Mucosa of descending colon (tissue), 3 donors: ENCODE measurements around the gene CETP. TPM values are rescaled to one million over a fixed set of nuclear protein-coding genes. Genes with fewer than 3 reads are reported as not detected.
"Not testable (repeated sequence)": the region's sequence is repeated elsewhere in the genome, so short reads cannot be mapped to it uniquely, and the experiment has no call there.

Experiments
- ATAC-seq: fragments of 200-7000 bp; cut with Tn5 transposase; one replicate; pipeline ENCODE4 v1.9.1; 2020; ENCODE audit warnings: mild to moderate bottlenecking, moderate library complexity
- DNase-seq, 3 donors: peaks; one replicate each; pipeline ENCODE4 v3.0.0-alpha.2; 2020
- H3K36me3 ChIP-seq: fragments of 200-600 bp; one replicate; pipeline ENCODE4 v1.8.0; 2021; ENCODE audit warnings: low read depth, mild to moderate bottlenecking
- H3K4me1 ChIP-seq: fragments of 200-600 bp; one replicate; pipeline ENCODE4 v1.8.0; 2021; ENCODE audit warnings: low read depth, mild to moderate bottlenecking
- H3K4me3 ChIP-seq: fragments of 200-600 bp; one replicate; pipeline ENCODE4 v1.8.0; 2021; ENCODE audit warnings: mild to moderate bottlenecking
- H3K9me3 ChIP-seq: fragments of 200-600 bp; one replicate; pipeline ENCODE4 v1.8.0; 2021; ENCODE audit warnings: mild to moderate bottlenecking
- CTCF ChIP-seq: fragments of 200-600 bp; IDR thresholded peaks from one replicate; pipeline ENCODE4 v1.8.0; 2022; ENCODE audit warnings: antibody characterized with exemption, mild to moderate bottlenecking
- intact Hi-C, 2 donors: fragments of 100-400 bp; cut with DNase I in 1 of 2; cut with micrococcal nuclease in 1 of 2; formaldehyde crosslinking; loops; one replicate each; pipeline versions ENCODE4 v1.11.0 to v1.11.1; 2022; cut with DNase I, micrococcal nuclease
- total RNA-seq, 3 donors: library from RNA; stranded (reverse); fragmentation: NEBNext Ultra II Directional in 2 of 3; extraction: Animal tissue kit (Norgen Biotek cat#: 25700) in 2 of 3; gene quantifications; one replicate each; pipeline versions ENCODE4 v1.2.1 to v1.2.4, GENCODE V29; 2021 to 2023
- donor health status: DM: no; HTN: no; CAD: no; lungs with moderate emphysema.
- donor health status: DM: no; HTN: no; CAD: no.
- donor health status: DM: no; HTN: yes; CAD: no.

The CETP gene
- total RNA-seq, 3 donors from 2014 or later, result 0.22 to 0.35 TPM; not detected in 1

DNA sequence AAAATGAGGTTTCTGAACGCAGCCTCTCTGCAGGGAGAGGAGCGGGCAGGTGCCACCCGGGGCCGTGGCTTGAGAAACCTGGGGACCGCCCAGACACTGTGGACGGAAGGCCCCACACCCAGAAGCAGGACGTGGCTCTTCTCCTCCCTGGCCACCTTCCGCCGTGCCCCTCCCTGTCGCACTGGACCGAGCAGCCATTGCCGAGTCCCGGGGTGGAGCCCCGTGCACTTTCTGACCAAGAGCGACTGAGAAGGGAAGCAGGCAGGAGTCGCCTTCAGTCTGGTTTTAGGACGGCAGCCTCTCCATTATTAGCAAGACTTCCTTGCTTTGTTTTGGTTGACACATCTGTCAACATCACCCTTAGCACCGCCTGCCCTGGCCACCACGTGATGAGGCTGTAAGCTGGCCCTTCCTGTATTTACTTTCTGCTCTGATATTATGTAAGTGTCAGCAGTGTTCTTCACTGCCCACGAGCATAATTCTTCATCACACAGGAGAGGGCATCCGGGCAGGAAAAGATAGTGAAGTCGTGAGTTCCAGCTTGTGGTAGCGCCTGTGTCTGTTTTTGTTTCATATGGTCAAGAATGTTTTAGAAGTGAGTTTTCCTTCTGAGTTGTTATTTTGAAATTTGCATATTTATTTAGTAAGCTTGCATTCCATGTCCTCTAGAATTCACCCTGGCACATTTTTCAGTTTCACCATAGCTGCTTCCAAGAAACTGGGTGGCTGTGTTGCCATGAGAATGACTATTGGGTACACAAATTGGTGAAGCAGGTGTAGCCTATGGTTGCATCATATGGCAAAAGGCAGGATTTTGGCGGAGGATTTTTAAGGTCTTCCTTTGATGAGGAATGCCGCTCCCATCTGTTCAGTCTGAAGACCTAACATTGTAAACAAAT is 28.8 kb upstream of the CETP start:
- Histone ChIP-seq H3K36me3 (peaks cover 20% of the 10 kb centered on the region), H3K4me3 (peak overlapping the region; percentile 100), H3K9me3 (no peaks in the 10 kb centered on the region), H3K4me1 (peaks cover 20% of the 10 kb centered on the region)
- DNase-seq, result peak; percentile 84 to 87 (median 86)
- intact Hi-C loops, result no loop called here
- peak; percentile 63 for ATAC-seq
- TF ChIP-seq CTCF, result no peak

GRCh38 chr16:56933828-56934598 is 27.7 kb upstream of the CETP start:
- Histone ChIP-seq H3K4me1 (peaks cover 22% of the 10 kb centered on the region), H3K36me3 (peaks cover 29% of the 10 kb centered on the region), H3K9me3 (no peaks in the 10 kb centered on the region), H3K4me3 (peak overlapping the region; percentile 100)
- TF ChIP-seq CTCF, result no peak
- no peak for ATAC-seq
- intact Hi-C loops, result no loop called here
- no peak for DNase-seq

DNA sequence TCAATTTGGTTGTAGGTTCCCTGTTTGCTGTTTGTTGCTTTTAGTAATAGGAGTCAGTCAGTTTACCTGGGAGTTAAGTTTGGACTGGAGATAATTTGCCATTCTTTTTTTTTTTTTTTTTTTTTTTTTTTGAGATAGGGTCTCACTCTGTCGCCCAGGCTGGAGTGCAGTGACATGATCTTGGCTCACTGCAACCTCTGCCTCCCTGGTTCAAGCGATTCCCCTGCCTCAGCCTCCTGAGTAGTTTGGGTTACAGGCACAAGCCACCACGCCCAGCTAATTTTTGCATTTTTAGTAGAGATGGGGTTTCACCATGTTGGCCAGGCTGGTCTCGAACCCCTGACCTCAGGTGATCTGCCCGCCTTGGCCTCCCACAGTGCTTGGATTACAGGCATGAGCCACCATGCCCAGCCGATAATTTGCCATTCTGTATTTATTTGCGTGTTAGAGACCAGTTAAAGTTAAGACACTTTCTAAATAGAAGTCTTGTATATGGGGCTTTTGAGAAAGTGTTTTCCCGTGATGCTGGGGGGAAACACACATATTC is 27.1 kb upstream of the CETP start:
- intact Hi-C loops, DNase-seq, ATAC-seq, H3K4me3 ChIP-seq, H3K9me3 ChIP-seq: not testable (repeated sequence)
- peaks cover 22% of the 10 kb centered on the region for H3K4me1 ChIP-seq
- peaks cover 31% of the 10 kb centered on the region for H3K36me3 ChIP-seq

- no peak for TF ChIP-seq CTCF
- ATAC-seq (no peak), DNase-seq (no peak)
- H3K4me3 ChIP-seq, result no peak overlapping the region
- H3K4me1 ChIP-seq, result peaks cover 22% of the 10 kb centered on the region
- no peaks in the 10 kb centered on the region for H3K9me3 ChIP-seq
- intact Hi-C loops, result no loop called here
- H3K36me3 ChIP-seq, result peaks cover 35% of the 10 kb centered on the region
Observed at GRCh38 chr16:56935201-56935600, 26.5 kb upstream of the CETP start.

DNA sequence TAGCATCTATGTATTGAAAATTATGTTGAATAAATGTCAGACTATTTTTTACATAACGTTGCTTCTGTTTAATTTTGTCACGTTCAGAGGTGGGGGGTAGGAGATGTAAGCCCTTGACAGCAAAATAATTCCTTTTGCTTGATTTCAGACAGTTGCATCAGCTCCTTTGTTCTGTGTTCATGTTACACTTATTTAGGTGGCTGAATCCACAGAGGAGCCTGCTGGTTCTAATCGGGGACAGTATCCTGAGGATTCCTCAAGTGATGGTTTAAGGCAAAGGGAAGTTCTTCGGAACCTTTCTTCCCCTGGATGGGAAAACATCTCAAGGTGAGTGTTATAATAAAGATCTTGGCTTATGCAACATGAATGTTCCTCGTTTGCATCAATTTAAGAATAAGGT is 25.3 kb upstream of the CETP start:
- ATAC-seq, result no peak
- H3K9me3 ChIP-seq, result no peaks in the 10 kb centered on the region
- DNase-seq, result no peak
- H3K4me3 ChIP-seq, result no peak overlapping the region
- H3K4me1 ChIP-seq, result peaks cover 15% of the 10 kb centered on the region
- peaks cover 40% of the 10 kb centered on the region for H3K36me3 ChIP-seq
- intact Hi-C loops, result no loop called here
- no peak for TF ChIP-seq CTCF

DNA sequence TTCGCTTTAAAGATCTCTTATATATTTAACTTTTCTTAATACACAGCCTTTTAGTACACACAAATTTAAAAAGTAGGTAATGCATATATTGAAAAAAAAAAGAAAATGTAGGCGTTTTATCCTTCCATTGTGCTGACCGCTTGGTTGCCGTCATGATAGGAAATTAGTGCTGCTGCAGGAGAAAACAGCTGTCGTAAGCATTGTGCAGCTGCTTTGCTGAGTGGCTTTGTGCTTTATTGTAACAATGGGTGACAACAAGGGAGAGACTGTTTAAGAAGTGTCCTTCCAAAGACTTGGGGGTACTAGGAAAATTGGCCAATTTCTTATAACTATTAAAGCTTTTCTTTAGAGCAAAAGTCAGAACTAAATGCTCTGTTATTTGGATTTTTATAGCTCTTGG is 24.8 kb upstream of the CETP start:
- Histone ChIP-seq H3K4me3 (no peak overlapping the region), H3K36me3 (peaks cover 40% of the 10 kb centered on the region)
- TF ChIP-seq CTCF, result no peak

More for the DNA sequence above, 24.8 kb upstream of the CETP start:
- ATAC-seq, result no peak
- DNase-seq, result no peak
- H3K4me1 ChIP-seq, result peaks cover 15% of the 10 kb centered on the region
- intact Hi-C loops, result no loop called here
- no peaks in the 10 kb centered on the region for H3K9me3 ChIP-seq
